GM12873 (cell line): ENCODE results near the gene SLC34A2.

Experiments
- CTCF ChIP-seq: IDR thresholded peaks from 2 replicates; pipeline ENCODE4 v1.5.1; 2012; ENCODE audit warnings: low read depth, mild to moderate bottlenecking, moderate library complexity, low read length, control low read depth; ENCODE audit not compliant: insufficient read depth; ENCODE audit errors: missing control alignments

The SLC34A2 gene

DNA sequence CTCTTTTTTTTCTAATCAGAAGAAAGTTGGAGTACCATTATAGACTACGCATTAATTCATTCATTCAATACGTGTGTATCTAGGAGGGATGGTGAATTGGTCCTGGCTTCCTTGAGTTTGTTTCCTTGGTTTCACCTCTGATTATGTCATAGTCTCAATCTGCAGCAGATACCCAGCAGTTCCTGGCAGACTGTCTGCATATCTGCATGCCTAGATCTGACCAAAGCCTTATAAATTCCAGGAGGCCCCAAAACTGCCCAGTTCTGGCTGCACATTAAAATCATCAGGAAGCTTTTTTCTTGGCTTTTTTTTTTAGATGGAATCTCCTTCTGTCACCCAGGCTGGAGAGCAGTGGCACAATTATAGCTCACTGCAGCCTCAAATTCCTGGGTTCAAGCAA, 27.2 kb upstream of the SLC34A2 start:
- TF ChIP-seq CTCF = no peak

DNA sequence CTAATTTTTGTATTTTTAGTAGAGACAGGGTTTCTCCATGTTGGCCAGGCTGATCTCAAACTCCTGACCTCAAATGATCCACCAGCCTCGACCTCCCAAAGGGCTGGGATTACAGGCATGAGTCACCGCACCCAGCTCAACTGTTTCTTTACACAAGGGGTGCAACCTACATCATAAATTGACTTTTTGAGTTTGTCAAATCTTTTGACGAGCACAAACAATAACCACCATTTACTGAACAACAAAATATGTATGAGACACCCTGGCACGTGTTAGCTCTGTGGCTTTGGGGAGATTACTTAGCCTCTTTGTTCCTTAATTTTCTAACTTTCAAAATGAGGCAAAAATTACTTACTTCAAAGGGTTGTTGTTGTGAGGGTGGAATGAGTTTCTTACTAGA, 23.5 kb upstream of the SLC34A2 start:
- no peak for TF ChIP-seq CTCF

DNA sequence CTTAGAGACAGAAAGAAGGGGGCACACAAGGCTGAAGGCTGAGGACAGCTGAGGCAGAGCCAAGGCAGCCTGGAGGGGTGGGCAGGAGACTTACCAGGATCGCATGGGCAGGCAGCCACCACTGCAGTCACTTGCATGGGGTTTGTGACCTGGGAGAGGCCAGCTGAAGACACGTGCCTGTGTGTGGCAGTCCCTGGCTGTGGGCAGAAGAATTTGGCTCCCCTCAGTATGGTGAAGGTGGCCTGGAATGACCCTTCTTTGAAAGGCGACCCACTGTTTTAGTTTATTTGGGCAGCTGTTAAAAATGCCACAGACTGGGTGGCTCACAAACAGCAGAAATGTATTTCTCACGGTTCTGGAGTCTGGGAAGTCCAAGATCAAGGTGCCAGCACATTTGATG, 22.1 kb upstream of the SLC34A2 start:
- TF ChIP-seq CTCF = no peak

DNA sequence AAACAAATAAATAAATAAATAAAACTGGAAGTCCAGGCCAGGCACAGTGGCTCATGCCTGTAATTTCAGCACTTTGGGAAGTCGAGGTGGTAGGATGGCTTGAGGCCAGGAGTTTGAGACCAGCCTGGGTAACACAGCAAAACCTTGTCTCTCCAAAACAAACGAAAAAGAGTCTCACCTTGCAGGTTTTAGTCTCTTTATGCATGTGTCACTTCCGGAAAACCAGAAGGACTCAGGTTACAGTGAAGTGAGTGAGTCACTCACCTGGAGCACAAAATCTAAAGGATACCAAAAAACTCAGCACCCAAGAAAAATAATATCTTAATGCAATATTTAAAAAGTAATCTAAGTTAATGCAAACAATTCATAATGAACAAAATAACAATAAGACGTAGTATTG, 20.1 kb upstream of the SLC34A2 start:
- TF ChIP-seq CTCF = no peak

DNA sequence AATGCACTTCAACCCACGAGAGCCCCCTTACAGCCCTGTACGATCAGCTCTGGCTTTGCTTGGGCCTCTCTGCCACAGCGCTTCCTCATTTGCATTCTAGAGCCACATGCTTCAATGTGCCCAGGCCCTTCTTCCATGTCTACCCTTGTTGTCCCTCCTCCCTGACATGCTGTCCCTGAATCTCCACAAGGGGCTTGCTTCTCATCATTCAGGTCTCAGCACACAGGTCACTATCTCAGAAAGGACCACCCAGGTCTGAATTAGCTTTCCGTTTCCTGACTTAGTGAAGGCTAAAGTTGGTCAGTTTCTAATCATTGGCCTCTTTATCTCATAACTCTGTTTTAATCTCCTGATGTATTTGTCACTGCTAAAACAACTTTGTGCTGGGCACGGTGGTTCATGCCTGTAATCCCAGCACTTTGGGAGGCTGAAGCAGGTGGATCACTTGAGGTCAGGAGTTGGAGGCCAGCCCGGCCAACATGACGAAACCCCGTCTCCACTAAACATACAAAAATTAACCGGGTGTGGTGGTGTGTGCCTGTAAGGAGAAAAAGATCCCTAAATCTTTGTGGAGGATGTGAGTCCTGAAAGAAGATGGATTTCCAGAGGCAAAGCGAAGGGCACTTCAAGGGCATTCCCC, 17.9 kb upstream of the SLC34A2 start:
- TF ChIP-seq CTCF = no peak

GRCh38 chr4:25638221-25638601, 17.4 kb upstream of the SLC34A2 start:
- TF ChIP-seq CTCF = no peak

DNA sequence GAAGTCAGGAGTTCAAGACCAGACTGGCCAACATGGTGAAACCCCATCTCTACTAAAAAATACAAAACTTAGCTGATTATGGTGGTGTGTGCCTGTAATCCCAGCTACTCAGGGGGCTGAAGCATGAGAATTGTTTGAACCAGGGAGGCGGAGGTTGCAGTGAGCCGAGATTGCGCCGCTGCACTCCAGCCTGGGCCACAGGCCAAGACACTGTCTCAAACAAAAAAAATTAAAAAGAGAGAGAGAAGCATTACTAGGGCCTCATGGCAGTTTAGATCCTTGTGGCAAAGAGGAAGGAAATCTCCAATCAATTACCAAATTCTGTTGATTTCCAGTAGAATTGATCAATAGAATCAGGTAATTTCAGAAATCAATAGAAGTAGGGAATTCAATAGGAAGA, 16.8 kb upstream of the SLC34A2 start:
- TF ChIP-seq CTCF = no peak
